SH-SY5Y (cell line): ENCODE data around the gene SLC24A3.

Experiments
- GATA2 ChIP-seq: IDR thresholded peaks from 2 replicates; pipeline ENCODE4 v1.6.1; 2011; ENCODE audit warnings: mild to moderate bottlenecking, low read depth, low read length
- GATA3 ChIP-seq: IDR thresholded peaks from 2 replicates; pipeline ENCODE4 v1.6.1; 2011; ENCODE audit warnings: low read depth, mild to moderate bottlenecking, low read length, moderate library complexity

DNA sequence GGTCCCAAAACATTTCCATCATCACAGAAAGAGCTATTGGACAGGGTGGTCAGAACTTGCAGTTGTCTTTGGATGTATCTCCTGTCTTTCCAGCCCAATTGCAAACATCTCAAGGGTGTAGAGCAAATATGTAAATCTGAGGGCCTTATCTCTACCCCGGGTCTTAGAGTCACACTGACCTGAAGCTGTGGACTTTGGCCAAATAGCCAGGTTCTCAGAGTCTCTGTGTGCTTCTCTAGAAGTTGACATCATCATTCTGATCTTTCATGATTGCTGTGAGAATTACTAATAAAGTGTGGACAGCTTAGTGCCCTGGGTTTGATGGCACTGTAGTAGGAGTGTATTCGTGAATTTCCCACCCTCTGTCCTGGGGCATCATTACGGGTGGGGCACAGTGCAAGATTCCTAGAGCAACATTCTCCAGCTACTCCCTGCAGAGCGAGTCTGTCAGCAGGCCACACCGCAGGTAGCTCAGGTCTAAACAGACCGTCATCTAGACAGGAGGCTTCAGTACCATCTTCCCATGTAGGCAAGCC, 71.1 kb downstream of the SLC24A3 start:
- TF ChIP-seq GATA3 (no peak), GATA2 (no peak)
